B cell (primary cell): Measurements from ENCODE around the gene AGAP1. TPM values are rescaled to one million over a fixed set of nuclear protein-coding genes. Genes with fewer than 3 reads are reported as not detected.

ENCODE experiments used
- ATAC-seq: fragments of 200-7000 bp; cut with Tn5 transposase; one replicate; pipeline ENCODE4 v1.10.0; 2021; ENCODE audit warnings: low read depth, mild to moderate bottlenecking, moderate number of reproducible peaks, moderate library complexity
- CTCF ChIA-PET: fragments of 350-600 bp; sonication (Branson Sonifier 250); formaldehyde crosslinking; loops from one replicate; lab custom pipeline; 2021; ENCODE audit warnings: antibody characterized with exemption, inconsistent platforms; lab: Charles Lee
- POLR2A ChIA-PET: fragments of 350-600 bp; sonication (Branson Sonifier 250); formaldehyde crosslinking; loops from one replicate; lab custom pipeline; 2021; ENCODE audit warnings: antibody characterized with exemption; lab: Charles Lee
- DNase-seq: peaks from one replicate; pipeline ENCODE4 v3.0.0; 2013
- H2AFZ ChIP-seq: 2 replicates; pipeline ENCODE4 v1.6.1; 2012; ENCODE audit warnings: mild to moderate bottlenecking, low read depth, low read length; ENCODE audit not compliant: insufficient read depth, poor library complexity, severe bottlenecking
- H3K27ac ChIP-seq, 2 donors: 1 replicate in 1 of 2; 2 replicates in 1 of 2; pipeline ENCODE4 v1.5.1; 2012 to 2013; ENCODE audit warnings: low read length in 2 of 2, mild to moderate bottlenecking in 2 of 2, moderate library complexity in 1 of 2
- H3K27me3 ChIP-seq, 4 experiments: fragments of 200-600 bp in 1 of 4; sonication (generic) in 1 of 4; replicated peaks in 1 of 4; 1 replicate in 2 of 4; 2 replicates in 2 of 4; pipeline versions ENCODE4 v1.6.1 to v1.7.0; 2013 to 2016; ENCODE audit warnings: low read length in 3 of 4, mild to moderate bottlenecking in 2 of 4, mixed read lengths in 1 of 4, moderate library complexity in 1 of 4; ENCODE audit not compliant: insufficient read depth in 4 of 4, control insufficient read depth in 3 of 4; ENCODE audit errors: control extremely low read depth in 1 of 4
- H3K36me3 ChIP-seq, 2 experiments: replicated peaks in 1 of 2; 1 replicate in 1 of 2; 2 replicates in 1 of 2; pipeline versions ENCODE4 v1.6.1 to v1.7.1; 2013; ENCODE audit warnings: low read length in 1 of 2; ENCODE audit not compliant: insufficient read depth in 2 of 2, control insufficient read depth in 1 of 2; ENCODE audit errors: control extremely low read depth in 1 of 2, extremely low read depth in 1 of 2
- H3K4me1 ChIP-seq, 2 donors: fragments of 200-600 bp in 1 of 2; sonication (generic) in 1 of 2; 1 replicate in 1 of 2; 2 replicates in 1 of 2; pipeline versions ENCODE4 v1.5.1 to v1.6.1; 2013 to 2017; ENCODE audit warnings: low read length in 2 of 2; ENCODE audit not compliant: control insufficient read depth in 2 of 2, insufficient read depth in 2 of 2
- H3K4me2 ChIP-seq: replicated peaks from 2 replicates; pipeline ENCODE3; 2012; ENCODE audit warnings: mild to moderate bottlenecking, low read depth, low read length; ENCODE audit not compliant: poor library complexity, severe bottlenecking
- H3K4me3 ChIP-seq, 5 experiments: fragments of 200-600 bp in 1 of 5; sonication (generic) in 1 of 5; 1 replicate in 3 of 5; 2 replicates in 2 of 5; pipeline versions ENCODE4 v1.5.1 to v1.7.0; 2011 to 2016; ENCODE audit warnings: low read length in 4 of 5, mild to moderate bottlenecking in 4 of 5, low read depth in 2 of 5, control low read depth in 1 of 5, moderate library complexity in 1 of 5; ENCODE audit not compliant: insufficient read depth in 1 of 5; ENCODE audit errors: control extremely low read depth in 1 of 5, extremely low read depth in 1 of 5
- H3K79me2 ChIP-seq: fragments of 200-600 bp; sonication (generic); one replicate; pipeline ENCODE4 v1.6.0; 2016; ENCODE audit warnings: low read length; ENCODE audit not compliant: control insufficient read depth, insufficient read depth
- H3K9ac ChIP-seq: fragments of 200-600 bp; sonication (generic); 2 replicates; pipeline ENCODE4 v1.6.1; 2017; ENCODE audit warnings: mild to moderate bottlenecking, low read length, moderate library complexity
- H3K9me3 ChIP-seq, 3 donors: one replicate each; pipeline versions ENCODE4 v1.6.1 to v1.7.1; 2013; ENCODE audit warnings: low read length in 2 of 3; ENCODE audit not compliant: control insufficient read depth in 2 of 3, insufficient read depth in 1 of 3; ENCODE audit errors: control extremely low read depth in 1 of 3
- H4K20me1 ChIP-seq: 2 replicates; pipeline ENCODE4 v1.6.0; 2012; ENCODE audit warnings: mild to moderate bottlenecking, low read length; ENCODE audit not compliant: insufficient read depth, control insufficient read depth, poor library complexity, severe bottlenecking
- H3K27ac Mint-ChIP-seq: one replicate; pipeline ENCODE4 v1.8.0; 2021; ENCODE audit warnings: mixed read lengths
- H3K27me3 Mint-ChIP-seq: one replicate; pipeline ENCODE4 v1.8.0; 2021; ENCODE audit warnings: mixed read lengths
- H3K4me1 Mint-ChIP-seq: one replicate; pipeline ENCODE4 v1.8.0; 2021; ENCODE audit warnings: mixed read lengths
- H3K4me3 Mint-ChIP-seq: one replicate; pipeline ENCODE4 v1.8.0; 2021; ENCODE audit warnings: mixed read lengths
- H3K9me3 Mint-ChIP-seq: one replicate; pipeline ENCODE4 v1.8.0; 2022; ENCODE audit warnings: mixed read lengths; ENCODE audit not compliant: insufficient read depth
- CTCF ChIP-seq: fragments of 200-600 bp; IDR thresholded peaks from one replicate; pipeline ENCODE4 v1.8.0; 2022; ENCODE audit warnings: antibody characterized with exemption, mild to moderate bottlenecking
- EZH2 ChIP-seq: IDR thresholded peaks from 2 replicates; pipeline ENCODE4 v1.6.1; 2012; ENCODE audit warnings: borderline replicate concordance, low read depth, mild to moderate bottlenecking, moderate library complexity, low read length; ENCODE audit not compliant: insufficient read depth, poor library complexity, severe bottlenecking
- WGBS: methylation state at CpG from one replicate; pipeline ENCODE4 v1.1.5; 2013; ENCODE audit warnings: missing lambda C conversion rate; ENCODE audit not compliant: insufficient coverage; 5-methylcytosine and 5-hydroxymethylcytosine counted together
- intact Hi-C: fragments of 100-400 bp; cut with micrococcal nuclease; formaldehyde crosslinking; loops from one replicate; pipeline ENCODE4 v1.10.0; 2022
- polyA plus RNA-seq: library from polyadenylated mRNA; depleted of rRNA; stranded (reverse); fragments of >200 nt; gene quantifications from 2 replicates; pipeline ENCODE4 v1.2.3, GENCODE V29; 2012
- total RNA-seq, 2 donors: library from RNA; stranded (reverse); fragments of 120-200 nt in 1 of 2; gene quantifications; 1 replicate in 1 of 2; 2 replicates in 1 of 2; pipeline versions ENCODE4 v1.2.3 to v1.2.4, GENCODE V29; 2013 to 2022

Gene AGAP1
- total and polyA plus RNA-seq, 2 donors (not counting 1 experiment from before 2014, with no cell fraction given) = 0.01 TPM; not detected in 1

- Histone ChIP-seq H3K79me2 (no peaks in the 10 kb centered on the region), H3K4me2 (no peak overlapping the region), H2AFZ (no peak overlapping the region), H4K20me1 (no peaks in the 10 kb centered on the region), H3K4me1 (no peaks in the 10 kb centered on the region), H3K4me3 (no peak overlapping the region), H3K27me3 (peaks cover 0 to 7% (median 2%) of the 10 kb centered on the region in 4 experiments), H3K27ac (no peak overlapping the region), H3K9me3 (peaks cover 0 to 4% (median 0%) of the 10 kb centered on the region in 3 donors), H3K36me3 (no peaks in the 10 kb centered on the region), H3K9ac (no peak overlapping the region)
- Mint-ChIP-seq H3K4me1 (no peaks in the 10 kb centered on the region), H3K9me3 (no peaks in the 10 kb centered on the region), H3K27ac (no peak overlapping the region), H3K4me3 (no peak overlapping the region), H3K27me3 (peaks cover 24% of the 10 kb centered on the region)
- CTCF ChIA-PET = no interaction called here
- WGBS = no CpG with 5 or more reads among the region's 1 CpG
- intact Hi-C loops = no loop called here
- ATAC-seq (no peak), DNase-seq (no peak)
- POLR2A ChIA-PET = no interaction called here
- TF ChIP-seq EZH2 (no peak), CTCF (no peak)
Observed at GRCh38 chr2:235486729-235487128, 7.1 kb upstream of the AGAP1 start.

GRCh38 chr2:235489897-235490296 lies 3.9 kb upstream of the AGAP1 start:
- peaks cover 15% of the 10 kb centered on the region for H3K4me1 Mint-ChIP-seq
- POLR2A ChIA-PET = no interaction called here
- no peak overlapping the region for H3K4me2 ChIP-seq
- no peak overlapping the region for H3K27ac Mint-ChIP-seq
- no peak for ATAC-seq
- CTCF ChIA-PET = no interaction called here
- 87% methylated on average over 2 of the region's 2 CpGs for WGBS
- H3K36me3 ChIP-seq = no peaks in the 10 kb centered on the region
- no peak overlapping the region for H3K27ac ChIP-seq
- H3K27me3 Mint-ChIP-seq = peaks cover 30% of the 10 kb centered on the region
- H3K9me3 Mint-ChIP-seq = no peaks in the 10 kb centered on the region
- peaks cover 0 to 5% of the 10 kb centered on the region in 2 donors for H3K4me1 ChIP-seq
- peaks cover 0 to 21% (median 5%) of the 10 kb centered on the region in 4 experiments for H3K27me3 ChIP-seq
- H4K20me1 ChIP-seq = no peaks in the 10 kb centered on the region
- TF ChIP-seq EZH2 (no peak), CTCF (no peak)
- H3K9me3 ChIP-seq = peaks cover 0 to 4% (median 0%) of the 10 kb centered on the region in 3 donors
- no peak overlapping the region for H3K9ac ChIP-seq
- H2AFZ ChIP-seq = no peak overlapping the region
- H3K79me2 ChIP-seq = no peaks in the 10 kb centered on the region
- intact Hi-C loops = no loop called here
- no peak overlapping the region for H3K4me3 Mint-ChIP-seq
- no peak for DNase-seq
- no peak overlapping the region for H3K4me3 ChIP-seq
